Measurements from ENCODE around the gene FAM171A1.

DNA sequence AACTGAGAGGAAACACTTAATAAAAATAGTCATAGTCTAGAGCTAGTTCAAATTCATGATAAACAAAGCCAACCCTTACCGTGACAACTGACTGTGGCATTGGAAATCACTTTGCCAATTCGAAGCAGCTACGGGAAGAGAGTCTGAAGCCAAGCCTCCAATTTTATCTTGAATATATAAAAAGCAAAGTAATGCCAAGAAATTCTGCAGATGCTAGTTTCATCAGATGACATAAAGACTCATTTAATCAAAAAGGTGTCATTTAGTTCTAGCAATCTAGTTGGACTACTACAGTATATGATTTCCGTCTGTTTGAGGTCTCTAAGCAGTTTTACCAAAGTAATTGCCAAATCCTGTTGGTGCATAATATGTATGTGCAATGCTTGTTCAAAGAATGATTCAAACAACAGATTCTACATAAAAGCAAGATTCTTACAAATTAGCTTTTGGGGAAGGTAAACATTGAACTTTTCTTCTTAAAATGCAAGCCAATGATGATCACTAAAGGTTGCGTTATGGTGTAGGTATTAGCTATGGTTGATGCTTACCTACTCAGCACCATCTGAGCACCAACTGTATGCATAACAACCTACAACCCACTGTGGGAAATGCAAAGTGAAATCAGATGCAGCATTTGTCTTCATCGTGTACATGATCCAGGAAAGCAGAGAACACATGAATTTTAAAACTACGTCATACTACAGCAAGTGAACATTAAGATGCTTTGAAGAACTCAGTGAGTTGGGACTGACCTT is 2.8 kb downstream of the FAM171A1 start:
- TF ChIP-seq CTCF (IDR thresholded peaks at IDR 0.05) (no peak), POLR2A (IDR thresholded peaks at IDR 0.05) (no peak)

All from uterus (tissue), 2 donors.